Hematopoietic multipotent progenitor cell treated with erythropoietin and hydrocortisone succinate and interleukin-3 and kit ligand, for 15 days (in vitro differentiated cells): ENCODE results near the gene DNM3.

Experiments used
- DNase-seq: peaks from one replicate; pipeline ENCODE4 v3.0.0-alpha.2; 2015; ENCODE audit warnings: low spot score

Gene DNM3

DNA sequence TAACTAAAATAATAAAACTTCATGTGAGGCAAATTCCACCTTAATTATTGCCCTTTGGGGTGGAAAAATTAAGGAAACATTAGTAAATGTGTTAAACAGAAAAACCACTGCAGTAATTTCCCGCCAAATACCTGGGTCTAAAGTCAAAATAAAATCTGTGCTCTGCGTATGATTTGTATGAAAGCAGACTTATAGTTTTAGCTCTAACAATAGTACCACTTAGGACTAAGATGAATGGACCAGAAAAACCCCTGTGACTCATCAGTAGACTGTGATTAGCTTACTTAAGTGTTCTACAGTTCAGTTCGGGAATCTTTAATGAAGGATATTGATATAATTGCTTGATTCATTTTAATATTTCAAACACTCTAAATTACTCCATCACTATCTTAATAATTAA, 555.9 kb downstream of the DNM3 start:
- DNase-seq, result no peak

GRCh38 chr1:172397633-172398032, 556.3 kb downstream of the DNM3 start:
- no peak for DNase-seq

GRCh38 chr1:172398193-172398592, 556.9 kb downstream of the DNM3 start:
- no peak for DNase-seq

DNA sequence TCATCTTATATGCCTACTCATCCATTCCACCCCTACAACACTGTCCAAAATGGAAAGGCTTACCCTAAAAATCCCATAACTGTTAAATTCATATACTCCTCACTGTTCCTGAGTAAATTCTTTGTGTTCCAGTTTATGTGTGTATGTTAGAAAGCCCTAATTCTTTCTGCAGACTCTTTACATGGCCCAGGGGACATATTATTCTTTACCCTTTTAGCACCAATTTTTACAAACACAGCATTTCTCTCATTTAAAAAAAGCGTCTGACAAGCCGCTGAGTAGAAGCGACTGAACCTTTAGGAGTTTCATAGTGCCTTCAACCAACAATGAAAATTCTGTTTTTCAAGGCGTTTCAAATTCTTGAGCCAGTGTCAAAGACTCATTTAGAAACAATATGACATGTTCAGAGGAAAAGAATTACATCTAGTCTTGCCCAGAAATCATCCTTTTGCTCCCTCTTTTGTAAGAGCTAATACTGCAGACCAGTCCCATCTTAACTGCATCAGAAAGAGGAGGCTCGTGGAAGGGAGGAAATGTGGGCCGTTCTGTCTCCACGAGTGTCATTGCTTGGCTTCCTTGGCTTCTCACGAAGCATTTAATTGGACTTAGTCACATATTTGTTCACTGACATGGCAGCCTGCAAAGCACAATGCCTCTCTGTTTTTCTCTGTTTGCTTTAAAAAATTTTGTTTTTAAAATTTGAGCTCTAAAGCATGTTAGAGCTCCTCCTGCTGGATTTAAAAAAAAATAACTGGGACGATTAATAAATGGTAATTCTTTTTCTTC, 557.9 kb downstream of the DNM3 start:
- DNase-seq, result peak; percentile 34

DNA sequence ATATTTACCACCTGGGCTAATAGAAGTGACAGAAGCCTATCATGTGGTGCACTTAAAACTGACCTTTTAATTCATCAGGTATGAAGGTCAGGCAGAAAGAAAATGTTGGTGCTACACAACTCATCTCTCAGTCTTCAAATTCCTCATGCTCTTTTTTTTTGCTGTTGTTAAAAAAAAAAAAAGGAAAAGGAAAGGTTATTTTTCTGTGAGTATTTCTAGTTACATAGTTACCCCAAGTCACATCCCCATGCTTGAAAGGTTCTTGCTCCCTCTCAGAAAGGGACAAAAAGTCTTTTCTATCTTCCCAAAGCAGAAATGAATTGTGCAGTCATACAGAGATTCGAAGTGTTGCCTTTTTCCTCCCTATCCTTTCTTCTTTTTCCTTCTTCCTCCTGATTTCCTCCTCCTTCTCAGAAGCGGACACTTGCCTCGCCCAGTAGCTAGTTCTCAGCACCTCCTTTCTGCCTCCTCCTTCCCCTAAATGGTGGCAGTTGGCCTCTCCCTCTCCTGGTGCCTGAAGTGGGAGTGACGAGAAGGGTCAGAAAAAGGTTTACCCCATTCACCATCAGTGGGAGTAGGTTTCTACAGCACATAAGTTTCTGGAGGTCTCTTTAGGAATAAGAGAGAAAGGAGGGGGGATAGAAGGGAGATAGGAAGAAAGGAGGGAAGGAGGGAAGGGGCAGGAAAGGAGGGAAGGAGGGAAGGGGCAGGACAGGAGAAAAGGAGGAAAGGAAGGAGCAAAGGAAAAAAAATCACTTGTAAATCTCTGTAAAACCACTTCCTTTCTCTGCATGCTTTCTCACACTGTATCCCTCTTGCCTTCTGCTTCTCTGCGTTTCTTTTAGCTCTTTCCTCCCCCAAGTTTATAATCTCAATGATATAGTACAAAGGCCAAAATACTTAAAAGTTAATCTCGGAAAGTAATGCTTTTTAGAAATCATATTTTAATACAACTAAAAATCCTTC, 558.7 kb downstream of the DNM3 start:
- DNase-seq, result no peak

GRCh38 chr1:172400722-172401105, 559.4 kb downstream of the DNM3 start:
- DNase-seq, result no peak

DNA sequence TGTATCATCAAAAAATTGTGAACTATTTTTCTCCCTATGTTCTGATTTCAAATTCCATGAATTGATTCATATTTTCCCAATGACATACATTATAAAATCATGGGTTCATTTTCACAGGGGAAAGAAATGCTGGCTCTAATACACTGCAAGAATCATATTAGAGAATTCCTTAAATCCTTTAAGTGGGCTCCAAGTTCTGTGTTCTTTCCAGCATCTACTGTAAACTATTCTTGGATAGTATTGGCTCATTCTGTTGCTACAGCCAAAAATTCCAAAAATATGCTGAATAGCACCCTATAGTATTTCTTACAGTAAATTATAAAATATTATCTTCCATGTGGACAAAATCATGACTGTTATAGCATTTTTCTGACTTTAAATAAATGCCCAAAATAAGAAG, 560.2 kb downstream of the DNM3 start:
- no peak for DNase-seq

DNA sequence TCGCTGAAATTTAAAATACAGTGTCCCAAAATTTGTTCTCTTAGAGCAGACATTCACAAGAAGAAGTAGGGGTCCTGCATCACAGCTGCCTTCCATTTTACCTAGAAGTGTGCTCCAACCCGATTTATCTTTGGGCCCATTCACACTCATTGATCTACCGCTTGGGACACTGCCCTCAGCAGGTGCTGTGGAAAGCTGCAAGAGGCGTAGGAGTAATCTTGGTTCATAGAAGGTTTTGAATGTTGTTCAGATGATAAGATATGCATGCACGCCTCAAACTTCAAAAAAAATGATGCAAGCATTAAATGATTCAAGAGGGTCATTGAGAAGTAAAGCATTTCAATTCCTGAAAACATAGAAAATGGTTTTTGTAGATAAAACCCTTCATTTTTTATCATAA, 560.6 kb downstream of the DNM3 start:
- no peak for DNase-seq

GRCh38 chr1:172402878-172403569, 561.7 kb downstream of the DNM3 start:
- DNase-seq, result no peak

GRCh38 chr1:172404121-172404520, 562.8 kb downstream of the DNM3 start:
- DNase-seq, result no peak

GRCh38 chr1:172405912-172406311, 564.6 kb downstream of the DNM3 start:
- no peak for DNase-seq

GRCh38 chr1:172406968-172407367, 565.7 kb downstream of the DNM3 start:
- DNase-seq, result no peak

GRCh38 chr1:172408958-172409357, 567.7 kb downstream of the DNM3 start:
- no peak for DNase-seq

DNA sequence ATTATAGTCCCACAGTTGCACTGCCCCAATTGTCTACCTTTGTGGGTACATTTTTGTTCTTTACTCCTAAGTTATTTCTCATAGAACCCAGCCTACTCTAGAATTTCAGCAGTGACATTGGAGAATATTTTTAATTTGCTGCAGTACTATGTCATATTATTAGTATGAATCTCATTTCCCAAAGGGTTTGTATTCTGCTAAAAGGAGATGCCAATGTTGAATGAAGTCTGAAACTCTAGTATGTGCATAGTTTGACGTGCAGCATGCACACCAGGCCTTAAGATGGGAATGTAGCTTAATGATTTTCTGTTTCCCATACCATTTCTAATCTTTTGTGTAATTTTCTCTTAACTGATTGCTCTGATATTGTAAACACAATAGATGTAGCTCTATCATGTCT, 568.7 kb downstream of the DNM3 start:
- no peak for DNase-seq

- no peak for DNase-seq
Measured at GRCh38 chr1:172411791-172412338, 570.6 kb downstream of the DNM3 start.

DNA sequence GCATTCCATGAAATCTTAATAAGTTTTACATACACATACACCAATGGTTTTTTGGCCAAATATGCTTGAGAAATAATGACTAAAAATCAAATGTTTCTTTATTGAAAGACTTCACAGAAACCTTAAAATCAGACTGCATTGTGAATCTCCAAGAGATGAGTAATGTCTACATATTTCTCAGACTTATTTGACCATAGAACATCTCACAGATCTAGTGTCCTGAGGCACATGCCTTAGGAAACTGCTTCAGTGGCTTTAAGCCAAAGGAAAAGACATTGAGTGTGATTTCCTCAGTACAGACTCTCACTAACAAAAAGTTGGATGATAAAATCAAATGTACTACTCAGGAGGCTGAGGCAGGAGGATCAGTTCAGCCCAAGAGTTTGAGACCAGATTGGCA, 573.0 kb downstream of the DNM3 start:
- no peak for DNase-seq

GRCh38 chr1:172416496-172417035, 575.3 kb downstream of the DNM3 start:
- no peak for DNase-seq

DNA sequence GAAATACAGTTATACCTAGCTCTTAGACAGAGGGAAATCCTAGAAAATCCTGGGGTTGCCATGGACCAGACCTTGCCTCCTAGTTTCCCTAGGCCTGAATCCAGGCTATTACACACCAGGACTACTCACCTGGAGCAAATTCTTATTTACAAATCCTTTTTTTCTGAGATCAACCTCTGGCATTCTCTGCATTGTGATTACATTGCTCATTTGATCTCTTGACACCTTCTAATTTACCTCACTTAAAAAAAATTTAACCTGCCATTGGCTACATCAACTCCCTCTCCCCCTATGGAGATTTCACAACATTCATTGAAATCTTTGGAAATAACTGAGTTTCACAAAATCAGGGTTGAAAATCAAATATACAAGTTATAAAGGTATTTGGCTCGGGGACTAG, 576.3 kb downstream of the DNM3 start:
- no peak for DNase-seq

- no peak for DNase-seq
Measured at GRCh38 chr1:172420385-172420784, 579.1 kb downstream of the DNM3 start, which contains the start of gene C1orf105. Gene C1orf105 (plus strand): TSS chr1:172420685. CDS start chr1:172420886, 201 bp downstream.

GRCh38 chr1:172421974-172422604, 580.8 kb downstream of the DNM3 start:
- no peak for DNase-seq

- DNase-seq, result no peak
Measured at GRCh38 chr1:172423336-172423735, 582.0 kb downstream of the DNM3 start.
